ENCODE results near the gene REX1BD.
"Not testable (repeated sequence)": the region's sequence is repeated elsewhere in the genome, so short reads cannot be mapped to it uniquely, and the experiment has no call there.

The REX1BD gene

DNA sequence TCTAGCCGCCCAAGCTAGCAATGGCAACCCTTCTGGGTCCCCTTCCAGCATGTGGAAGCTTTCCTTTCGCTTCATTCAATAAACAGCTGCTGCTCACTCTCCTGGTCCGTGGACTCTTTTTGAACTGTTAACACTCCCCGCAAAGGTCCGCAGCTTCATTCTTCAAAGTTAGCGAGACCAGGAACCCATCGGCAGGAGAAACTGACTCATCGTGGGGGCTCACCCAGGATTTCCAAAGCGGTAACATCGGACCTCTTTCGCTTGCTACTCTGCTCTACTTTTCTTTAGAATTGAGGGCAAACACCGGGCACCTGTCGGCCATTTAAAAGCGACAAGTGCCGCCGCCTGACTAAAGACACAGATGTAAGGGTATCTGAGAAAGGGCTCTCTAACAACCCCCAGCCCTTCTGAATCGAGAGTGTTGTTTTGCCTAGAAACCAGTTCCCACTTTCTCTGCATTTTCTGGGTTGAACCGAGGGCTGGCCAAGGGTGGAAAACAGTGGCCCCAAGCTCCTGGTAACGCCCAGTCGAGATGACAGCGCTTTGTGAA lies 11.2 kb upstream of the REX1BD start:
- no peak for DNase-seq (ENCODE audit: low read depth)

DNA sequence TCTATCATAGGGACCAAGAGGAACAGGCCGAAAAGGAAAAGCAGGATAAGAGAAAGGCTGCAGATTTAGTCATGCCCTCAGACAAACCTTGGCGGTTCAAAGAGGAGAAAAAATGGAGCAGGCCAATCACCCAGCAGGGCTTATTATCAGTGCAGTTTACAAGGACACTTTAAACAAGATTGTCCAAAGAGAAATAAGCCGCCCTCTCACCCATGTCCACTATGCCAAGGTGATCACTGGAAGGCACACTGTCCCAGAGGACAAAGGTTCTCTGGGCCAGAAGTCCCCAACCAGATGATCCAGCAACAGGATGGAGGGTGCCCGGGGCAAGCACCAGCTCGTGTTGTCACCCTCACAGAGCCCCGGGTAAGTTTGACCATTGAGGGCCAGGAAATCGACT lies 8.3 kb upstream of the REX1BD start:
- DNase-seq (ENCODE audit: low read depth) = no peak

DNA sequence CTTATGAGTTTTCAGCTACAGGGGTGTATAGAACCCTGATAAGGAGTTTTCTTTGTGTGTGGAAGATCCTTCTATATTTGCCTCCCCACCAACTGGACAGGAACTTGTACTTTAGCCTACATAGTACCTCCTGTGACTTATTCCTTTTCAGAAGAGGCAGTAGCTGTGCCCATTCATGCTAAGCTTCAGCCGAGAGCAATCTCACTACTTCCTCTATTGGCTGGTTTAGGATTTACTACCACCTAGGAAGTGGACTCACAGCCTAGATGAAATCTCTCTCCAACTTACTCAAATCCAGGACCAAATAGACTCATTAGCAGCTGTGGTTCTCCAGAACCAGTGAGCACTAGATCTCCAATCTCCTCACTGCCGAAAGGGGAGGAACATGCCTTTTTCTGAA lies 2.3 kb upstream of the REX1BD start:
- no peak for DNase-seq (ENCODE audit: low read depth)

DNA sequence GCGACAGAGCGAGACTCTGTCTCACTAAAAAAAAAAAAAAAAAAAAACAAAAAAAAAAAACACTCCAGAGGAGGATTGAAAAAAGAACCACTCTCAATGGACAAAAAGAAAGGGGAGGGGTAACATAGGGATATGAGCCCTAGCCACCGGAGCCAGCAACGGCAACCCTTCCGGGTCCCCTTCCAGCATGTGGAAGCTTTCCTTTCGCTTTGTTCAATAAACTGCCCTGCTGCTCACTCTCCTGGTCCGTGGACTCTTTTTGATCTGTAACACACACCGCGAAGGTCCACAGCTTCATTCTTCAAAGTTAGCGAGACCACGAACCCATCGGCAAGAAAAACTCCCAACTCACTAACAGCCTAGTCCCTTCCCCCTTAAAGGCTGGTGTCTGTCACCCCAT lies 1.0 kb upstream of the REX1BD start:
- no peak for DNase-seq (ENCODE audit: low read depth)

DNA sequence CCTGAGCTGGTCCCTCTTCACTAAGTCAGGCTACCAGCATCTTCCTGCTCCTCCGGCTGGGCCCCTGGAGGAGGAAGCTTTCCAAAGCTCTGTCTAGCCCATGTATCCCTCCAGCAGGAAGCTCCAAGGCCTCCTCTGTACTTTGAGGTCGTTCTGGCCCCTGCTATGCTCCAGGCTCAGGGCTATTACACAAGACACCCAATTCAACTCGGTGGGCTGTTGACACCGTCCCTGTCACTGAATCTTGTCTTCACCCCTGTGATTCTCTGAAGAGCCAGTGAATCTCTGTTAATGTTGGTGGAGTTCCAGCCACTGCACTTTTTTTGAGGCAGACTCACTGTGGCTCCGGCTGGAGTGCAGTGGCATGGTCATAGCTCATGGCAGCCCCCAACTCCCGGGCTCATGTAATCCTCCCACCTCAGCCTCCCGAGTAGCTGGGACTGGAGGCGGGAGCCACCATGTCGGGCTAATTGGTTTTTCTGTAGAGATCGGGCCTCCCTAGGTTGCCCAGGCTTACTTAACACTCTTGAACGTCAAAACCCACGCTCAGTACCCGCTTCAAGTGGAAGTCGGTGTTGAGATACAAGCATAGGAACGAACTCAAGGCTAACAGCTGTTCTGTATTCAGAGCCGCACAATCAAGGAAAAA lies 512 bp upstream of the REX1BD start:
- no peak for DNase-seq (ENCODE audit: low read depth)

DNA sequence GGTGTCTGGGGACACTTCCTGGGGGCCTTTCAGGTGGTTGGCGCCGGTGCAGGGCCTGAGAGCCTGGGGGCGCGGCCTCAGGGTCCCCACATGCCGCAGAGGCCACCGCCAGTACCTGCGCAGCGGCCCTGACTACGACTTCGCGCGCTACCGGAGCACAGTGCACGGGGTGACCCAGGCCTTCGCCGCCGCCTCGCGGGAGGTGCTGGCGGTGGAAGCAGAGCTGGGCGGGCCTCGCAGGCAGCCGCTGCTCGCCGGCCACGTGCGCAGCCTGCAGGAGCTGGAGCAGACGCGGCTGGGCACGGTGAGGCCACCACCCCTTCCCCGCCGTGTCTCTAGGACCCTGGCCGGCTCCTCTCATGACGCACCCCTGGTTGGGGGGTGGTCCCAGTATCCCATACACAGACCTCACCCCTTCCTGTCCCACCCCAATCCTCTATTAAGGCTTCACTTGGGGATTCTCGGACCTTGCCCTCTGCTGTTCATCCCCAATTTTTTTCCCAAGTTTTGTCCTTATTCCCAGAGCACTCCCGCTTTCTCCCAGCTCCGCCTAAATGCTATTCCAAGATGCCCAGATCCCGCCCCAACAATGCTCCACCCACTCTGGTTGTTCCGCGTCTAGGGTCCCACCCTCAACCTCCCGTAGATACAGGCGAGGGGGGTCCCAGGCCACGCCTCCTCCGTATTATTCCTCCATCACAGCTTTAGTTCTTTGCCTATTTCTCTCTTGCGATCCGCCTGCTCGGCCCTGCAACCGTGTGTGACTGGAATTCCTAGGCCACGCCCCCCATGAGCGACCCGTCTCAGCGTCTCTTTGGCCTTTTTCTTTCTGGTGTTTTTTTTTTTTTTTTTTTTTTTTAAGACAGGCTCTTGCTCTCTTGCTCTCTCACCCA lies 1.0 kb downstream of the REX1BD start:
- DNase-seq (ENCODE audit: low read depth) = peak; percentile 29

DNA sequence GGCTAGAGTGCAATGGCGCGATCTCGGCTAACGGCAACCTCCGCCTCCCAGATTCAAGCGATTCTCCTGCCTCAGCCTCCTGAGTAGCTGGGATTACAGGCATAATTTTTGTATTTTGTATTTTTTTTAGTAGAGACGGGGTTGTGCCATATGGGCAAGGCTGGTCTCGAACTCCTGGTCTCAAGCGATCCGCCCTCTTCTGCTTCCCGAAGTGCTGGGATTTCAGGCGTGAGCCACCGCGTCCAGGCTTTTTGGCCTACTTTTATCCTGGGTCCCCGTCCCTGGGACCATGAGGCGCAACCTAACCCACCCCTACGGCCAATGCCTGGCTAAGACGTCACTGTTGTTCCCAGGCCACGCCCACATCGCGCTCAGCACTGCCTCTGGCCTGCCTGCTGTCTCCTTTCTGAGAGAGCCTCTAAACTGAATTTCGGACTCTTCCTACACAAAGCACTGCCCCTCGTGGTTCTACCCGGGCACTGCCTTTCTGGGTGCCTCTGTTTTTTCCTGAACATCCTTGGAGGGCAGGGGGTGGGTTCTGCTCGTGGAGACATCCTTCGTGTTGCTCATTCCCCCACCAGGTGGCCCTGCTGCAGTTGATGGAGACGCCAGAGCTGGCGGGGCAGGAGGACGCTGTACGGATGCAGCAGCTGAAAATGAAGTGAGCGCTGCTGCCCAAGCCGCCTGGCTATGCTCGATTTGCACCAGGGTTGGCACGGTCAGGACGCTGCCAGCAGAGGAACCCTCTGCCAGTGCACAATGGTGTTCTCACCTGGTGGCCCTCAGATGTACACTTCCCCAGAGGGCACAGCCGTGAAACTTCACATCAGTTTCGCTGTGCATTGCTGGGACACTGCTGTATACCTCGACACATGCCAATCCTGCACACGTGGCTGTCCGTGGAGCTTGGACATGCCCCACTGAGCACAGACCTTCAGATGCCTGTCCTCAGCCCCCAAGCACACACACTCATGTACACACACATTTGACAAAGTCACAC lies 2.0 kb downstream of the REX1BD start:
- DNase-seq (ENCODE audit: low read depth) = peak; percentile 91

DNA sequence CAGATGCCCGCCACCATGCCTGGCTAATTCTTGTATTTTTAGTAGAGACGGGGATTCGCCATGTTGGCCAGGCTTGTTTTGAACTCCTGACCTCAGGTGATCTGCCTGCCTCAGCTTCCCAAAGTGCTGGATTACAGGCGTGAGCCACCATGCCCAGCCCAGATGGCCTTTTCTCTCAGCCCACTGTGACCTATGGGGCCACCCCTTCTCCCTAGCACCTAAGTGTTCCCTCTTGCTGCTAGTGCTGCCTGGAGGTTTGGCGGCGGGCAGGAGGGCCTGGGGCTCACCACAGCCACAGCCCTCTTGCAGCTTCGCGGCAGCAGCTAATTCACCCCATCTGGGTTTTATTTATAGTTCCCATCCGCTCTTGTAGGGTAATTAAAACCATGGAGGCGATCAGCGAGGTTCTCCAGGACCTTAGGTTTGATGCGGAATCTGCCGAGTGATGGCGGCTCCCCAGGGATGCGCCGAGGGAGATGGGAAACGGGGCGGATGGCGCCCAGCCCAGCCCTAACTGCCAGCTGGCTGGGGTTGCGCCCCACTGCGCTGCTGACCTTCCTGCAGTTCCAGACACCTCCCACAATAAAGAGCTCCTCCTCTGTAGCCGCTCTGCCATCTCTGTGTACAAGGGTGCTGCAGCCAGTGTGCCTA lies 3.3 kb downstream of the REX1BD start:
- DNase-seq (ENCODE audit: low read depth) = peak; percentile 92

DNA sequence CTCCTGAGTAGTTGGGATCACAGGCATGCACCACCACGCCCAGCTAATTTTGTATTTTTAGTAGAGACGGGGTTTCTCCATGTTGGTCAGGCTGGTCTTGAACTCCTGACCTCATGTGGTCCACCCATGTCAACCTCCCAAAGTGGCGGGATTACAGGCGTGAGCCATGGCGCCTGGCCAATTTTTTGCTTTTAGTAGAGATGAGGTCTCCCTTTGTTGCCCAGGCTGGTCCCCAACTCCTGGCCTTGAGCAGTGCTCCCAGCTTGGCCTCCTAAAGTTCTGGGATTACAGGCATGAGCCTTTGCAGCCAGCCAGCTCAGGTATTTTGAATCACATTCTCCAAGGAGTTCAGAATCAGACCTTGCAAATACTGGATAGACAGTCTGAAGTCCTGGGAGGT lies 4.1 kb downstream of the REX1BD start:
- not testable (repeated sequence) for DNase-seq (ENCODE audit: low read depth)

DNA sequence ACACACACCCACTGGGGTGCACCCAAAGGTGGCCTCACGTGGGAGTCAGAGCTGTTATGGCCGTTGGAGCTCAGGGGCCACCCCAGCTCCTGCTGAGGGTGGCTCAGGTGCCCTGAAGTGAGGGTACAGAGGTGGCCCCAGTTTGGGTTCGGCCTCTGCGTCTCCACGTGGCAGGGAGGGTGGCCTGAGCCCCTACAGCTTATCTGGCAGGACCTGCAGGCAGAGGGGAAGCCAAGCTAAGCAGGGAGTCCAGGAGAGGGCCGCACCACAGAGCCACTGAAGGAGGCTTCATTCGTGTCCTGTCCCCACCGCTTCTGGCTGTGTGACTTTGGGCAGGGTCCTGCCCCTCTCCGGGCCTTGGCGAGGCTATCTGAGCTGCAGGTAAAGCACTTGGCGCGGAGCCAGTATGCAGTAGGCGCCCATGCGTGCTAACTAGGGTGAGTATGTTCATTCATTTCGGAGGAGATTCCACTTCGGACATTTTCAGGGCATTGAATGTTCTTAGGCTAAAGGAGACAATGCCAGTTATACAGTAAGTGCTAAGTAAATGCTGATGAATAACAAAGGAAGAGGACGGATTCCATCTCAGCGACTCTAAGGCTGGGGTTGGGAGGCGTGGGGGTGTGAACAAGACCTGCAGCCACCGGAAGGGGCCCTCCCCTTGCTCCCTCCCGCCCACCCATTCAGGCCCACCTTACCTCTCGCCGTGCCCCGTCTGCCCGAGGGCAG lies 4.9 kb downstream of the REX1BD start:
- DNase-seq (ENCODE audit: low read depth) = no peak

DNA sequence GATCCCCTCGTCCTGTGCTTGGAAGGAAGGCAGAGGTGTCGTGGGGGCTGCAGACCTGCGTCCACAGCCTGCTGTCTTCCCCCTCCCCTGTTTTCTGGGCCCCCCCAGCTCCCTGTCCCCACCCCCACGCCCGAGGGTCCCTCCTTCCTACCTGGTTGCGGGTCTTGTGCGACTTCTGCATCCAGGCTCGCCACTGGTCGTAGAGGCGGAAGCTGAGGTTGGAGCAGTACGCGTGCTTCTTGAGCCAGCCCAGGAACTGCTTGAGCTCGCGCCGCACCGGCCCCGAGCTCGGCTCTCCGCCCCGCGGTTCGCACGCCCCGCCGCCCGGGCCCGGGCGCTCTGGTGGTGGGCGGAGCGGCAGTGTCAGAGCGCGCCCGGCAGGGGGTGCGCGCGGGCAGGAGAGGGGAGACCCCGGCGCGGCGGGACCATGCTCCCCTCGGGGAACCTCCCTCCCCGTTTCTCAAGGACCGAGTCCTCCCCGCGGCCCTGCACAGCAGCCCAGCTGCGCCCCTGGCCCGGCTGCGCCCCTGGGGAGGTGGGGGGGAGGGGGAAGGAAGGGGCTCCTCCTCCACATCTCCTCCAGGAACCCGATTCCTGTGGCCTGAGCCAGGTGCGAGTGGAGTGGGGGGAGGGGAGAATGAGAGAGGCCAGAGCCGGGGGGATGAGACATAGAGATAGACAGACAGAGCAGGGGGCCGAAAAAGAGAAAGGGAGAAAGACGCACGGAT lies 5.7 kb downstream of the REX1BD start:
- DNase-seq (ENCODE audit: low read depth) = peak; percentile 49

DNA sequence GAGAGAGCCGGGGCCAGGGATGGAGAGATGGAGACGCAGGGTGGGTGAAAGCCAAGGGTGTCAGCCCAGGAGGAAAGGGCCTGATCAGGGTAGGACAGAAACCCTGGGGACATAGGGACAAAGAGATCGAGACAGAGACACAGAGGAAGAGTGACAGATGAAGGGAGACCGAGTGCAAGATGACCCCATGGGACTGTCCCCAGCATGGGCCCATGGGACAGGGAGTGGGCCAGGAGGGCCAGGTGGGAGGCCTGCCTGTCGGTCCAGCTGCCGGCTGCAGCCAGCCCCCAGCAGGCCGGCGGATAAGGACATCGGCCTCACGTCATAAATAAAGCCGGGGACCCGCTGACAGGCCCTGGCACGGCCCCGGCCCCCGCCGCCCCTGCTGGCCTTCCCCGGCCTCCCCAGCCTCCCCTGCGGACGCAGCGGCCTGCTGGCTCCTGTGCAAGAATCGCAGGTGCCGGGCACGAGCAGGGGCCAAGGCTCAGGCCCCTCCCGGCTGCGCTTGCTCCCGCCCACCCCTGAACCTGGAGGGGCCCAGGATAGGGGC lies 6.3 kb downstream of the REX1BD start:
- no peak for DNase-seq (ENCODE audit: low read depth)

DNA sequence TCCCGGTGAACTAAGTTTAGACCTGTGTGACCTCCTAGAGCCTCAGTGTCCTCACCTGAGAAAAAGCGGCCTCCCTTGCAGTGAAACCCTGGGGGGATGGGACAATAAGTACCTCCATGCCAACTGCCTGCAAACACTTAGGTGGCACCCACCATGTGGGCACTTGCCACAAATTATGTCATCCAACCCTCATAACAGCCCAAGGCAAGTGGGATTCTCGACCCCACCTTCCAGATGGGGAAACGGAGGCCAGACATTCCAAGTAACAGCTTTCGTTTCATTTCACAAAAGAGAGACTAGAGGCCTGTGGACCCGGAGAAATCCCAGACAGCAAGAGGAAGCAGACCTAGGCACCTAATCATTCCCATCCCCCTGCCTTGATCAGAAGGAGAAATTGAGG lies 6.9 kb downstream of the REX1BD start:
- no peak for DNase-seq (ENCODE audit: low read depth)

DNA sequence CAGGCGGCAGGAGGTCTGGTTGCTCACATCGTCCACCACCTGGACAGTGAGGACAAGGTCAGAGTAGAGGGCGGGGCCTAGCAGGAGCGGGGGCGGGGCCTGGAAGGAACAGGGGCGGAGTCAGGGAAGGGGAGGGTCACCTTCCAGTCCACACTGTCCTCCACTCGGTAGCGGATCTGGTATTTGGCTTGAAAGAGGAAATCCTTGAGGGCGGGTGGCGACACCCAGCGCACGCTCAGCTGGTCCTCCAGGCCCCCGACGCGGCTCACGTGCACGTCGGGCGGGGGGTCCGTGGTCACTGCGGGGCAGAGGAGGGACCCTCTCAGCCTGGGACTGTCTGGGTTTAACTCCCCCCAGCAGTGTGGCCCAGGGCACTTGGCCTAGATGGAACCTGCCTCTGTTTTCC lies 8.2 kb downstream of the REX1BD start:
- no peak for DNase-seq (ENCODE audit: low read depth)

DNA sequence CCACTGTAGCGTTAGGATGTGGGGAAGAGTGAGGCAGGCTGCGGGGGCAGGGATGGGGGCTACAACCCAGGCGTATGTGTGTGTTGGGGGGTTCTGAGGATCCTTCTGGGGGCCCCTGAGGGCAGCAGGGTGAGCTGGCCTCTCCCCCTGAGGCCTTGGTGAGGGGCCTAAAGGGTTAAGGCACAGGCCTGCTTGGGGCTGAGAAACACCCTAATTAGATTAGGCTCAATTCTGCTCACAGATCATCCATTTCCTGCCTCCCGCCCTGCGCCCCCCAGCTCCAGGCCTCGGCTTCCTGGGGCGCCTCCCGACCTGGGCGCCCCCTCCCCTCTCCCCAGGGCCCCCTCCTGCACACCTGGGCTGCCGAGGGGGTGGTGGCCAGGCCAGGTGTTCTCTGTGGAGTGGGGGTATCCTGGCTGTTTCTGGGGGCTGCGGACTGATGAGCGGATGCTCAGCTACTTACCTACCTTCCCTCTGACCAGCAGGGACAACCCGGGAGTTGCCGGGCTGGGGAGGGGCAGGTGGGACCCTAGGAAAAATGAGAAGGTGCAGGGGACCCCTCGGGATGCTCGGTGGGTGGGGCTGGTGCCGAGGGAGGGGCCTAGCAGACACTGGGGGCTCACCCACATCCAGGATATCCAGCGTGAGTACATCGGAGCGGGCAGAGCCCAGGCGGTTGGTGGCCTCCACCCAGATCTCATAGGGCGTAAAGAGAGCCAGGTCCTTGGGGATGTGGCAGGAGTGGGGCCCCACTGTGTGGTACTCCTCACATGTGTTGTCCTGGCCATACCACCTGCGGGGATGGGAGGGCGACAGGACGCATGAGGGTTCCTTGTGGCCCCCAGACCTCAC lies 9.4 kb downstream of the REX1BD start:
- no peak for DNase-seq (ENCODE audit: low read depth)

DNA sequence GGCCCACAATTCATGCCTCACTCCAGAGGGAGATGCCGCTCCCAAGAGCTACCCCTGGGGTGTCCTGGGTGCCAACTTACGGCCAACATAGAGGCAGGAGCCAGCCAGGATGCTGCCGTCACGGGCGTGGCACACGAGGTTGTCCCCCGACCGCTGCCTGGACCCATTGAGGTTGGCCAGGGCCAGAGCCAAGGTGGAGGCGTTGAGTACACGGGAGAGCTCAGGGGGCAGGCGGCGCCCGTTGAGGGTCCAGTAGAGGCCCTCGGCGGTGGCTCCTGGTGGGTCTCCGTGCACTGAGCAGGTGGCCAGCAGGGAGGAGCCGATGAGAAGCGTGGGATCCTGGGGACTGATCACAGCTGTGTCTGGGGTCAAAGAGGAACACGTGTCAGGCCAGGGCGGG lies 10.9 kb downstream of the REX1BD start:
- no peak for DNase-seq (ENCODE audit: low read depth)

DNA sequence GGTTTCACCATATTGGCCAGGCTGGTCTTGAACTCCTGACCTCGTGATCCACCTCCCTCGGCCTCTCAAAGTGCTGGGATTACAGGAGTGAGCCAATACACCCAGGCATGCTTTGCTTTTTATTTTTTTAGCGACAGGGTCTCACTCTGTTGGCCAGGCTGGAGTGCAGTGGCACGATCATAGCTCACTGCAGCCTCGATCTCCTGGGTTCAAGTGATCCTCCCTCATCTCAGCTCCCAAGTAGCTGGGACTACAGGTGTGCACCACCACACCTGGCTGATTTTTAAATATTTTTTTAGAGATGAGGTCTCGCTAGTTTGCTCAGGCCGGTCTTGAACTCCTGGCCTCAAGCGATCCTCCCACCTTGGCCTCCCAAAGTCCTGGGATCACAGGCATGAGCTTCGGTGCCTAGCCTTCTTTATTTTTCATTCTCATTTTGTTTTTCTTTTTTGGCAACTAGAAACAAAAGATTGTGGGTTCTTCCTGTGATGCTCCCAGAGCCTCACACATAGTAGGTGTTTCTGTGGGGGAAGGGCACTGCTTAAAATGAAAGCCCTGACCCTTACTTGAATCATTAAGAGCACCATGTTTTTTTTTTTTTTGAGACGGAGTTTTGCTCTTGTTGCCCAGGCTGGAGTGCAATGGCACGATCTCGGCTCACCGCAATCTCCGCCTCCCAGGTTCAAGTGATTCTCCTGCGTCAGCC lies 12.2 kb downstream of the REX1BD start:
- not testable (repeated sequence) for DNase-seq (ENCODE audit: low read depth)

DNA sequence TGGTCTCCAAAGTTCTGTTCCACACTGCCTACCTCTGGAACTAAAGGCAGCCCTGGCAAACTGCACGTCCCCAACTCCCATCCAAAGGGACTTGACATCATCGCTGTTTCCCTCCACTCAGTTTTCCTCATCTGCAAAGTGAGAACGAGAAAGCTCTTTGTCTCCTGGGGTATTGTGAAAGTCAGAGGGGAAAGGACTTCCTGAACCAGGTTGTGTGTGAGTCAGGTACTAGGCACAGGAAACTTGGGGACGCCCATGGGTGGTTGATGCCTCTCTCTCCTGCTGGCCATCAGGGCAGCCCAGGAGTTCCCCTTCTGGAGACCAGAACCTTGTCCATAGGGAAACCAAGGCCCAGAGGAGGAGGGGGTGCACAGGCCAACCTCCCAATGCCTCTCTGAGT lies 13.3 kb downstream of the REX1BD start:
- no peak for DNase-seq (ENCODE audit: low read depth)

Data from fibroblast of the conjunctiva (primary cell).